ENCODE results near the gene DPP7.

DNA sequence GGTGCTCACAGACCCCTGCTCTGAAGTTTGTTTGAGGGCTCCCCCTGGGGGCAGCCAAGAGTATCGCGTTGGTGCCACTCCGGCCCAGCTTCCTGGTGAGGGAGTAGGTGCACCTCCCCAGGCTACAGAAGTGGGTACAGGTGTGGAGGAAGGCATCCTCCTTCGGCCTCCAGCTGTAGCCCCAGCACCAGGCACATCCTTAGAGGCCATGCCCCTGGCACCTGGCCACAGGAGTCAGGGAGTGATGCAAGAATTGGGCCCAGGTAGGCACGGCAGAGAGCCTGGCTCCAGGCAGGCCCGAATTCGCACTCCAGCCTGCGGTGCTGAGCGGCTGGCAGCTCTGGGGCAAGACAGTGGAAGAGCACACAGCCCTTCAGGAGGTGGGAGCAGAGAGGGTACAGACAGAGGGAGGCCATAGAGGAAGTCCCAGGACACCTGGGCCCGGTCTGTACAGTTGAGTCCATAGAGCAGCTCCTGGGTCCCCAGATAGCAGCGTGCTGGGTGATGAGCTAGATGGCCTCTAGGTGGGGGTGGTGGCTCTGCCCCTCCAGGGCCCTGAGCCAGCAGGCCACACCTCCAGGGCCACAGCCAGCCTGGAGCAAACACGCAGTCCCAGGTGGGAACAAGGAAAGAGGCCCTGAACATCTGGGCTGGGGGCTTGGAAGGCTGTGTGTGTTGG lies 46.5 kb downstream of the DPP7 start:
- TF ChIP-seq POLR2AphosphoS5 (IDR thresholded peaks at IDR 0.05): no peak
- TF ChIP-seq, protein P1, sequence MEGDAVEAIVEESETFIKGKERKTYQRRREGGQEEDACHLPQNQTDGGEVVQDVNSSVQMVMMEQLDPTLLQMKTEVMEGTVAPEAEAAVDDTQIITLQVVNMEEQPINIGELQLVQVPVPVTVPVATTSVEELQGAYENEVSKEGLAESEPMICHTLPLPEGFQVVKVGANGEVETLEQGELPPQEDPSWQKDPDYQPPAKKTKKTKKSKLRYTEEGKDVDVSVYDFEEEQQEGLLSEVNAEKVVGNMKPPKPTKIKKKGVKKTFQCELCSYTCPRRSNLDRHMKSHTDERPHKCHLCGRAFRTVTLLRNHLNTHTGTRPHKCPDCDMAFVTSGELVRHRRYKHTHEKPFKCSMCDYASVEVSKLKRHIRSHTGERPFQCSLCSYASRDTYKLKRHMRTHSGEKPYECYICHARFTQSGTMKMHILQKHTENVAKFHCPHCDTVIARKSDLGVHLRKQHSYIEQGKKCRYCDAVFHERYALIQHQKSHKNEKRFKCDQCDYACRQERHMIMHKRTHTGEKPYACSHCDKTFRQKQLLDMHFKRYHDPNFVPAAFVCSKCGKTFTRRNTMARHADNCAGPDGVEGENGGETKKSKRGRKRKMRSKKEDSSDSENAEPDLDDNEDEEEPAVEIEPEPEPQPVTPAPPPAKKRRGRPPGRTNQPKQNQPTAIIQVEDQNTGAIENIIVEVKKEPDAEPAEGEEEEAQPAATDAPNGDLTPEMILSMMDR (IDR thresholded peaks at IDR 0.05): peak; percentile 50 to 86 (median 77)
- no peak for TF ChIP-seq POLR2A (IDR thresholded peaks at IDR 0.05)

Measured in sigmoid colon (tissue), 4 donors.